Endothelial cell of umbilical vein (primary cell): ENCODE results near the gene PRKCB. TPM values are rescaled to one million over a fixed set of nuclear protein-coding genes. Genes with fewer than 3 reads are reported as not detected.

Experiments used
- BruUV-seq: library from RNA; stranded (reverse); fragments of 400-500 nt; replicated peaks from 2 replicates; lab custom pipeline; 2021; lab: Mats Ljungman, UMichigan
- CTCF ChIA-PET: fragments of 300-600, 350-600 bp; sonication (Branson Sonifier 250); formaldehyde crosslinking; loops from one replicate; lab custom pipeline; 2021; ENCODE audit warnings: antibody characterized with exemption, inconsistent platforms; lab: Charles Lee
- POLR2A ChIA-PET: fragments of 300-600, 350-600 bp; sonication (Branson Sonifier 250); formaldehyde crosslinking; loops from one replicate; lab custom pipeline; 2021; ENCODE audit warnings: antibody characterized with exemption, inconsistent platforms; lab: Charles Lee
- DNase-seq: peaks from one replicate; pipeline ENCODE4 v3.0.0-alpha.2; 2011; ENCODE audit warnings: low read depth, low spot score
- FAIRE-seq: peaks from 2 replicates; lab custom pipeline; 2011; peaks lifted over from hg19 to GRCh38; lab: Jason Lieb, UNC
- H2AFZ ChIP-seq: 2 replicates; pipeline ENCODE4 v1.6.0; 2012; ENCODE audit warnings: low read depth, low read length, control low read depth, inconsistent platforms
- H3K27ac ChIP-seq: 2 replicates; pipeline ENCODE4 v1.5.1; 2011; ENCODE audit warnings: low read depth, mild to moderate bottlenecking, control low read depth, low read length, moderate library complexity; ENCODE audit not compliant: insufficient read depth
- H3K27me3 ChIP-seq, 2 experiments: 2 replicates each; pipeline versions ENCODE4 v1.6.0 to v1.6.1; 2011; ENCODE audit warnings: low read length in 2 of 2, mixed read lengths in 1 of 2; ENCODE audit not compliant: control insufficient read depth in 2 of 2, insufficient read depth in 2 of 2
- H3K36me3 ChIP-seq, 2 experiments: 2 replicates in 1 of 2; 3 replicates in 1 of 2; pipeline ENCODE4 v1.5.1; 2011; ENCODE audit warnings: low read length in 2 of 2, mild to moderate bottlenecking in 1 of 2, moderate library complexity in 1 of 2; ENCODE audit not compliant: control insufficient read depth in 2 of 2, insufficient read depth in 2 of 2; ENCODE audit errors: extremely low read depth in 1 of 2
- H3K4me1 ChIP-seq: 3 replicates; pipeline ENCODE4 v1.5.1; 2011; ENCODE audit warnings: mild to moderate bottlenecking, low read length; ENCODE audit not compliant: control insufficient read depth, insufficient read depth; ENCODE audit errors: extremely low read depth
- H3K4me2 ChIP-seq: 2 replicates; pipeline ENCODE4 v1.6.1; 2011; ENCODE audit warnings: low read length, control low read depth, mixed read lengths; ENCODE audit not compliant: insufficient read depth
- H3K4me3 ChIP-seq, 3 experiments: fragments of 200-600 bp in 1 of 3; sonication (generic), shearing (Covaris generic) in 1 of 3; replicated peaks in 1 of 3; 2 replicates each; pipeline ENCODE4 v1.5.1; 2011 to 2016; ENCODE audit warnings: control low read depth in 3 of 3, low read length in 3 of 3, mild to moderate bottlenecking in 2 of 3, inconsistent platforms in 1 of 3, low read depth in 1 of 3, moderate library complexity in 1 of 3; ENCODE audit not compliant: insufficient read depth in 1 of 3
- H3K79me2 ChIP-seq: 2 replicates; pipeline ENCODE4 v1.6.0; 2012; ENCODE audit warnings: low read length, inconsistent platforms; ENCODE audit not compliant: control insufficient read depth, insufficient read depth
- H3K9ac ChIP-seq: replicated peaks from 2 replicates; pipeline ENCODE3; 2011; ENCODE audit warnings: low read length, control low read depth; ENCODE audit not compliant: insufficient read depth; ENCODE audit errors: extremely low read depth
- H3K9me1 ChIP-seq: replicated peaks from 3 replicates; pipeline ENCODE4 v1.6.0; 2011; ENCODE audit warnings: mild to moderate bottlenecking, low read length; ENCODE audit not compliant: control insufficient read depth, insufficient read depth; ENCODE audit errors: extremely low read depth
- H3K9me3 ChIP-seq: replicated peaks from 2 replicates; pipeline ENCODE4 v1.5.1; 2012; ENCODE audit warnings: low read length, inconsistent platforms; ENCODE audit not compliant: control insufficient read depth, insufficient read depth
- H4K20me1 ChIP-seq: replicated peaks from 2 replicates; pipeline ENCODE3; 2011; ENCODE audit warnings: mild to moderate bottlenecking, low read length; ENCODE audit not compliant: control insufficient read depth, insufficient read depth; ENCODE audit errors: extremely low read depth
- EZH2 ChIP-seq: IDR thresholded peaks from 2 replicates; pipeline ENCODE4 v1.6.1; 2012; ENCODE audit warnings: borderline replicate concordance, low read depth, mild to moderate bottlenecking, moderate library complexity, low read length, inconsistent platforms; ENCODE audit not compliant: severe bottlenecking
- FOS ChIP-seq: IDR thresholded peaks from 2 replicates; pipeline ENCODE4 v1.6.1; 2011; ENCODE audit warnings: mild to moderate bottlenecking, low read length, moderate library complexity, borderline replicate concordance; ENCODE audit not compliant: insufficient read depth
- GATA2 ChIP-seq: IDR thresholded peaks from 2 replicates; pipeline ENCODE4 v1.7.0; 2011; ENCODE audit warnings: low read depth, mild to moderate bottlenecking, moderate library complexity, mixed read lengths, low read length; ENCODE audit not compliant: insufficient read length, insufficient read depth
- JUN ChIP-seq: IDR thresholded peaks from 2 replicates; pipeline ENCODE4 v1.6.1; 2011; ENCODE audit warnings: borderline replicate concordance, low read depth; ENCODE audit not compliant: insufficient read length, insufficient read depth
- MAX ChIP-seq: IDR thresholded peaks from 2 replicates; pipeline ENCODE4 v1.6.1; 2011; ENCODE audit not compliant: insufficient read depth, insufficient read length
- MYC ChIP-seq: IDR thresholded peaks from one replicate; pipeline ENCODE4 v1.6.1; 2011; ENCODE audit warnings: mild to moderate bottlenecking, low read depth, low read length
- POLR2A ChIP-seq: IDR thresholded peaks from 2 replicates; pipeline ENCODE4 v1.6.1; 2012; ENCODE audit warnings: low read depth, mild to moderate bottlenecking, control low read depth, low read length
- POLR2AphosphoS5 ChIP-seq: IDR thresholded peaks from 2 replicates; pipeline ENCODE4 v1.6.1; 2012; ENCODE audit warnings: low read depth, mild to moderate bottlenecking, control low read depth, low read length, moderate library complexity; ENCODE audit not compliant: insufficient read depth
- dilution Hi-C: fragments of 300-500 bp; cut with MboI; formaldehyde crosslinking; loops from one replicate; pipeline ENCODE4 v1.15.0; 2019; ENCODE audit warnings: low sequenced_read_pairs; ENCODE audit not compliant: extremely low pct_ligation_motif_present
- intact Hi-C: fragments of 100-400 bp; cut with micrococcal nuclease; formaldehyde crosslinking; loops from one replicate; pipeline ENCODE4 v1.10.0; 2022
- polyA plus RNA-seq, 4 experiments: library from polyadenylated mRNA; depleted of rRNA in 3 of 4; stranded (reverse) in 3 of 4; unstranded in 1 of 4; fragments of >200 nt; gene quantifications; 2 replicates each; pipeline versions ENCODE4 v1.2.1 to v1.2.3, GENCODE V29; 2011 to 2012; ENCODE audit warnings: missing spikeins in 1 of 4
- total RNA-seq: library from RNA; stranded (reverse); gene quantifications from 2 replicates; pipeline ENCODE4 v1.2.3, GENCODE V29; 2021
- TF ChIP-seq, protein P1 (sequence below), 2 donors: IDR thresholded peaks; 1 replicate in 1 of 2; 2 replicates in 1 of 2; pipeline ENCODE4 v1.5.1; 2011; ENCODE audit warnings: low read length in 2 of 2, mild to moderate bottlenecking in 2 of 2, moderate library complexity in 2 of 2, control low read depth in 1 of 2, inconsistent platforms in 1 of 2, low read depth in 1 of 2; ENCODE audit not compliant: insufficient read depth in 1 of 2; ENCODE audit errors: extremely low read depth in 1 of 2

Gene PRKCB
- total and polyA plus RNA-seq, 2 donors (not counting 3 experiments of a cell fraction or from before 2014, with no cell fraction given): 0.01 TPM; not detected in 1

- H3K4me1 ChIP-seq: no peaks in the 10 kb centered on the region
- H3K27ac ChIP-seq: no peak overlapping the region
- TF ChIP-seq POLR2A: no peak
- TF ChIP-seq JUN: no peak
- TF ChIP-seq EZH2: no peak
- no peak for TF ChIP-seq FOS
- TF ChIP-seq POLR2AphosphoS5: no peak
- TF ChIP-seq MAX: no peak
- no peak for TF ChIP-seq MYC
- TF ChIP-seq, protein P1, sequence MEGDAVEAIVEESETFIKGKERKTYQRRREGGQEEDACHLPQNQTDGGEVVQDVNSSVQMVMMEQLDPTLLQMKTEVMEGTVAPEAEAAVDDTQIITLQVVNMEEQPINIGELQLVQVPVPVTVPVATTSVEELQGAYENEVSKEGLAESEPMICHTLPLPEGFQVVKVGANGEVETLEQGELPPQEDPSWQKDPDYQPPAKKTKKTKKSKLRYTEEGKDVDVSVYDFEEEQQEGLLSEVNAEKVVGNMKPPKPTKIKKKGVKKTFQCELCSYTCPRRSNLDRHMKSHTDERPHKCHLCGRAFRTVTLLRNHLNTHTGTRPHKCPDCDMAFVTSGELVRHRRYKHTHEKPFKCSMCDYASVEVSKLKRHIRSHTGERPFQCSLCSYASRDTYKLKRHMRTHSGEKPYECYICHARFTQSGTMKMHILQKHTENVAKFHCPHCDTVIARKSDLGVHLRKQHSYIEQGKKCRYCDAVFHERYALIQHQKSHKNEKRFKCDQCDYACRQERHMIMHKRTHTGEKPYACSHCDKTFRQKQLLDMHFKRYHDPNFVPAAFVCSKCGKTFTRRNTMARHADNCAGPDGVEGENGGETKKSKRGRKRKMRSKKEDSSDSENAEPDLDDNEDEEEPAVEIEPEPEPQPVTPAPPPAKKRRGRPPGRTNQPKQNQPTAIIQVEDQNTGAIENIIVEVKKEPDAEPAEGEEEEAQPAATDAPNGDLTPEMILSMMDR (IDR thresholded peaks at IDR 0.05; ENCODE audit: extremely low read depth in 1 of 2, insufficient read depth in 1 of 2, low read depth in 1 of 2, low read length in 2 of 2): no peak
- TF ChIP-seq GATA2: no peak
- dilution Hi-C loops: no loop called here
- FAIRE-seq: no peak
- no peaks in the 10 kb centered on the region for H3K9me1 ChIP-seq
- H3K9me3 ChIP-seq: no peaks in the 10 kb centered on the region
- H3K27me3 ChIP-seq: no peaks in the 10 kb centered on the region
- H4K20me1 ChIP-seq: no peaks in the 10 kb centered on the region
- ChIA-PET POLR2A (no interaction called here), CTCF (no interaction called here)
- no TSS peak for BruUV-seq
- DNase-seq: no peak
- intact Hi-C loops: no loop called here
- H3K4me2 ChIP-seq: no peak overlapping the region
- H3K9ac ChIP-seq: no peak overlapping the region
- no peaks in the 10 kb centered on the region for H3K36me3 ChIP-seq
- H2AFZ ChIP-seq: no peak overlapping the region
- H3K79me2 ChIP-seq: no peaks in the 10 kb centered on the region
- no peak overlapping the region for H3K4me3 ChIP-seq
These were observed 112.1 kb downstream of the PRKCB start for GRCh38 chr16:23947838-23948237.
